Bronchial epithelial cell (primary cell): ENCODE measurements around the gene JADE3. TPM values are rescaled to one million over a fixed set of nuclear protein-coding genes. Genes with fewer than 3 reads are reported as not detected.
A peak's percentile ranks its signal among the peaks of the same experiment; 100 is the strongest.

Experiments used
- DNase-seq: peaks from one replicate; pipeline ENCODE4 v3.0.0-alpha.2; 2010; ENCODE audit warnings: low read depth
- FAIRE-seq: peaks from 2 replicates; lab custom pipeline; 2011; peaks lifted over from hg19 to GRCh38; lab: Jason Lieb, UNC
- H3K27me3 ChIP-seq: 2 replicates; pipeline ENCODE4 v1.5.1; 2011; ENCODE audit warnings: low read length; ENCODE audit not compliant: control insufficient read depth, insufficient read depth
- H3K36me3 ChIP-seq: 2 replicates; pipeline ENCODE4 v1.5.1; 2011; ENCODE audit warnings: low read length; ENCODE audit not compliant: control insufficient read depth, insufficient read depth
- H3K4me3 ChIP-seq: 2 replicates; pipeline ENCODE4 v1.5.1; 2011; ENCODE audit warnings: mild to moderate bottlenecking, low read depth, low read length, control low read depth
- total RNA-seq: library from RNA; depleted of rRNA; stranded (reverse); fragments of >200 nt; gene quantifications from 2 replicates; pipeline ENCODE4 v1.2.1, GENCODE V29; 2014
- TF ChIP-seq, protein P1 (sequence below): IDR thresholded peaks from 2 replicates; pipeline ENCODE4 v1.5.1; 2011; ENCODE audit warnings: mild to moderate bottlenecking, moderate library complexity, low read length, control low read depth, inconsistent platforms; ENCODE audit not compliant: insufficient read depth, severe bottlenecking

Gene JADE3
- total RNA-seq, 1 donor from 2014 or later, result 5.5 TPM

GRCh38 chrX:47093248-47093647 is 181.0 kb downstream of the JADE3 start:
- no peak for FAIRE-seq

DNA sequence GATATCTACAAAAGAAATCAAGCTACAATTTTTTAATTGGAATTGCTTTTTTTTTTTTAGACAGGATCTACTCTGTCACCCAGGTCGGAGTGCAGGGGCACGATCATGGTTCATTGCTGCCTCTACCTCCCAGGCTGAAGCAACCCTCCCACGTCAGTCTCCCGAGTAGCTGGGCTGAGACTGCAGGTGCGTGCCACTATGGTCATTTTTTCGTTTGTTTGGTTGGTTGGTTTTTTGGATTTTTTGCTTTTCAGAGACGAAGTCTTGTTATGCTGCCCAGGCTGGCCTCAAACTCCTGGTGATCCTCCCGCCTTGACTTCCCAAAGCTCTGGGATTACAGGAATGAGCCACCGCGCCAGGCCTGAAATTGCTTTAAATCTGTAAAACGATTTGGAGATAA is 181.6 kb downstream of the JADE3 start:
- FAIRE-seq, result no peak
- Histone ChIP-seq H3K36me3 (no peaks in the 10 kb centered on the region), H3K27me3 (no peaks in the 10 kb centered on the region), H3K4me3 (no peak overlapping the region)
- DNase-seq, result no peak
- TF ChIP-seq, protein P1, sequence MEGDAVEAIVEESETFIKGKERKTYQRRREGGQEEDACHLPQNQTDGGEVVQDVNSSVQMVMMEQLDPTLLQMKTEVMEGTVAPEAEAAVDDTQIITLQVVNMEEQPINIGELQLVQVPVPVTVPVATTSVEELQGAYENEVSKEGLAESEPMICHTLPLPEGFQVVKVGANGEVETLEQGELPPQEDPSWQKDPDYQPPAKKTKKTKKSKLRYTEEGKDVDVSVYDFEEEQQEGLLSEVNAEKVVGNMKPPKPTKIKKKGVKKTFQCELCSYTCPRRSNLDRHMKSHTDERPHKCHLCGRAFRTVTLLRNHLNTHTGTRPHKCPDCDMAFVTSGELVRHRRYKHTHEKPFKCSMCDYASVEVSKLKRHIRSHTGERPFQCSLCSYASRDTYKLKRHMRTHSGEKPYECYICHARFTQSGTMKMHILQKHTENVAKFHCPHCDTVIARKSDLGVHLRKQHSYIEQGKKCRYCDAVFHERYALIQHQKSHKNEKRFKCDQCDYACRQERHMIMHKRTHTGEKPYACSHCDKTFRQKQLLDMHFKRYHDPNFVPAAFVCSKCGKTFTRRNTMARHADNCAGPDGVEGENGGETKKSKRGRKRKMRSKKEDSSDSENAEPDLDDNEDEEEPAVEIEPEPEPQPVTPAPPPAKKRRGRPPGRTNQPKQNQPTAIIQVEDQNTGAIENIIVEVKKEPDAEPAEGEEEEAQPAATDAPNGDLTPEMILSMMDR, result no peak

More at GRCh38 chrX:47093248-47093647, 181.0 kb downstream of the JADE3 start:
- peak; percentile 15 for DNase-seq
- H3K36me3 ChIP-seq, result no peaks in the 10 kb centered on the region
- no peaks in the 10 kb centered on the region for H3K27me3 ChIP-seq
- H3K4me3 ChIP-seq, result no peak overlapping the region
- TF ChIP-seq, protein P1, result no peak

DNA sequence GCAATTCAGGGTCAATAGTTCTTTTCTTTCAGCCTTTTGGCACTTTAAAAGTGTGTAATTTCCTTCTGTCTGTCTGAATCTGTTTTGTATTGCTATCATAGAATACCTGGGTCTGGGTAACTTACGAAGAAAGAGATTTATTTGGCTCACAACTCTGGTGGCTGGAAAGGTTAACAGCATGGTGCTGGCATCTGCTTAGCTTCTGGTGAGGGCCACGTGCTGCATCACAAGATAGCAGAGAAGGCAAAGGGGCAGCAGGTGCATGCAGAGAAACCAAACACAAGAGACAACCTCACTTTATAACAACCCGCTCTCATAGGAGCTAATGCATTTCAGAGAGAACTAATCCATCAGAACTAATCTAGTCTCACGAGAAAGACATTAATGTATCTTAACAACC is 184.8 kb downstream of the JADE3 start:
- TF ChIP-seq, protein P1, result no peak
- H3K36me3 ChIP-seq, result no peaks in the 10 kb centered on the region
- FAIRE-seq (no peak), DNase-seq (no peak)
- no peak overlapping the region for H3K4me3 ChIP-seq
- no peaks in the 10 kb centered on the region for H3K27me3 ChIP-seq

GRCh38 chrX:47098338-47099094 is 186.3 kb downstream of the JADE3 start:
- no peaks in the 10 kb centered on the region for H3K27me3 ChIP-seq
- no peak for FAIRE-seq
- TF ChIP-seq, protein P1, result no peak

GRCh38 chrX:47101206-47101605 is 189.0 kb downstream of the JADE3 start:
- TF ChIP-seq, protein P1, result no peak
- Histone ChIP-seq H3K36me3 (no peaks in the 10 kb centered on the region), H3K27me3 (no peaks in the 10 kb centered on the region), H3K4me3 (no peak overlapping the region)
- DNase-seq (no peak), FAIRE-seq (no peak)

More at GRCh38 chrX:47098338-47099094, 186.3 kb downstream of the JADE3 start:
- no peak for DNase-seq
- Histone ChIP-seq H3K36me3 (no peaks in the 10 kb centered on the region), H3K4me3 (no peak overlapping the region)

Other genes with a start within 250 kb of the JADE3 start
- 8.2 and 15.0 TPM in 2 replicates for gene SLC9A7, start 153.3 kb upstream of the JADE3 start, total RNA-seq
- gene RP2, start 75.4 kb upstream of the JADE3 start, total RNA-seq, result 16.1 and 16.6 TPM in 2 replicates
- 0.26 TPM in 1 of 2 replicates, not detected in the other for gene RGN, start 166.0 kb downstream of the JADE3 start, total RNA-seq
- 32.1 and 48.4 TPM in 2 replicates for gene NDUFB11, start 232.3 kb downstream of the JADE3 start, total RNA-seq
- gene RBM10, start 232.8 kb downstream of the JADE3 start, total RNA-seq, result 29.0 and 35.2 TPM in 2 replicates